Measurements from ENCODE around the gene OR10H1. TPM values are rescaled to one million over a fixed set of nuclear protein-coding genes. Genes with fewer than 3 reads are reported as not detected.
A peak's percentile ranks its signal among the peaks of the same experiment; 100 is the strongest.

The OR10H1 gene
- total and polyA plus RNA-seq, 9 of the 15 experiments (the other 6 are each of a cell fraction or from before 2014, with no cell fraction given): not detected

DNA sequence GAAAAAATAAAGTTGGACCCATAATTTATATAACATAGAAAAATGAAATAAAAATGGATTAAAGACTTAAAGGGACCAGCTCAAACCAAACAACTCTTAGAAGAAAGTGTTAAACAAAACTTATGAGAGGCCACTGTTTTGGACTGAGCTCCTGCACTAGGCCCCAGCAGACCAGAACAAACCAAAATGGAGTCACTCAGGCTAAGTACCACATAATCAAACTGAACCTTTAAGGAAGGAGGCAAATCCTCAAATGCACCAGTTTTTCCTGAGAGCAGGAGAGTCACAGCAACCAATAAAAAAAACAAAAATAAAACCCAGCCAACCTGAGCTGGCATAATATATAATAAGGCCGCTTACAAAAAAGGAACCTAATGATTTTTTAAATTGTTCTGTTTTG, 10.3 kb upstream of the OR10H1 start (continued):
- TF ChIP-seq ATF6 (CRISPR knock-in tag; IDR thresholded peaks at IDR 0.05) (no peak), NONO (IDR thresholded peaks at IDR 0.05; ENCODE audit: low read depth in 2 of 2, low read length in 1 of 2) (no peak), HIVEP1 (CRISPR knock-in tag; IDR thresholded peaks at IDR 0.05) (0 out of 2 replicates have a peak, but pooled peaks have one; percentile 44), FOXA3 (CRISPR knock-in tag; conservative IDR thresholded peaks at IDR 0.05 in 1 of 2, IDR thresholded peaks at IDR 0.05 in 1 of 2) (no peak), KAT2B (IDR thresholded peaks at IDR 0.05; ENCODE audit: low read depth, low read length) (no peak), CBFB (CRISPR knock-in tag; IDR thresholded peaks at IDR 0.05) (no peak), FOXK1 (CRISPR knock-in tag; IDR thresholded peaks at IDR 0.05; ENCODE audit: borderline replicate concordance) (no peak), SPI1 (IDR thresholded peaks at IDR 0.05; ENCODE audit: borderline replicate concordance, low read depth, low read length) (no peak), ZNF695 (CRISPR knock-in tag; IDR thresholded peaks at IDR 0.05) (no peak), MYC (IDR thresholded peaks at IDR 0.05; ENCODE audit: low read depth, low read length) (no peak), MYC (CRISPR knock-in tag; IDR thresholded peaks at IDR 0.05; ENCODE audit: borderline replicate concordance, low read depth) (0 out of 2 replicates have a peak, but pooled peaks have one; percentile 48), MTF1 (CRISPR knock-in tag; IDR thresholded peaks at IDR 0.05; ENCODE audit: borderline replicate concordance) (no peak), NR2C1 (IDR thresholded peaks at IDR 0.05) (no peak), NR2C1 (tag; IDR thresholded peaks at IDR 0.05) (peak; percentile 85), PREB (CRISPR knock-in tag; IDR thresholded peaks at IDR 0.05) (no peak), TARDBP (IDR thresholded peaks at IDR 0.05) (no peak), NCOA6 (IDR thresholded peaks at IDR 0.05) (no peak), NRF1 (conservative IDR thresholded peaks at IDR 0.05 in 1 of 2, IDR thresholded peaks at IDR 0.05 in 1 of 2) (no peak), SIN3B (IDR thresholded peaks at IDR 0.05; ENCODE audit: low read depth) (no peak), DDX20 (tag; IDR thresholded peaks at IDR 0.05; ENCODE audit: low read depth) (peak; percentile 94)
- TF ChIP-seq, protein P1, sequence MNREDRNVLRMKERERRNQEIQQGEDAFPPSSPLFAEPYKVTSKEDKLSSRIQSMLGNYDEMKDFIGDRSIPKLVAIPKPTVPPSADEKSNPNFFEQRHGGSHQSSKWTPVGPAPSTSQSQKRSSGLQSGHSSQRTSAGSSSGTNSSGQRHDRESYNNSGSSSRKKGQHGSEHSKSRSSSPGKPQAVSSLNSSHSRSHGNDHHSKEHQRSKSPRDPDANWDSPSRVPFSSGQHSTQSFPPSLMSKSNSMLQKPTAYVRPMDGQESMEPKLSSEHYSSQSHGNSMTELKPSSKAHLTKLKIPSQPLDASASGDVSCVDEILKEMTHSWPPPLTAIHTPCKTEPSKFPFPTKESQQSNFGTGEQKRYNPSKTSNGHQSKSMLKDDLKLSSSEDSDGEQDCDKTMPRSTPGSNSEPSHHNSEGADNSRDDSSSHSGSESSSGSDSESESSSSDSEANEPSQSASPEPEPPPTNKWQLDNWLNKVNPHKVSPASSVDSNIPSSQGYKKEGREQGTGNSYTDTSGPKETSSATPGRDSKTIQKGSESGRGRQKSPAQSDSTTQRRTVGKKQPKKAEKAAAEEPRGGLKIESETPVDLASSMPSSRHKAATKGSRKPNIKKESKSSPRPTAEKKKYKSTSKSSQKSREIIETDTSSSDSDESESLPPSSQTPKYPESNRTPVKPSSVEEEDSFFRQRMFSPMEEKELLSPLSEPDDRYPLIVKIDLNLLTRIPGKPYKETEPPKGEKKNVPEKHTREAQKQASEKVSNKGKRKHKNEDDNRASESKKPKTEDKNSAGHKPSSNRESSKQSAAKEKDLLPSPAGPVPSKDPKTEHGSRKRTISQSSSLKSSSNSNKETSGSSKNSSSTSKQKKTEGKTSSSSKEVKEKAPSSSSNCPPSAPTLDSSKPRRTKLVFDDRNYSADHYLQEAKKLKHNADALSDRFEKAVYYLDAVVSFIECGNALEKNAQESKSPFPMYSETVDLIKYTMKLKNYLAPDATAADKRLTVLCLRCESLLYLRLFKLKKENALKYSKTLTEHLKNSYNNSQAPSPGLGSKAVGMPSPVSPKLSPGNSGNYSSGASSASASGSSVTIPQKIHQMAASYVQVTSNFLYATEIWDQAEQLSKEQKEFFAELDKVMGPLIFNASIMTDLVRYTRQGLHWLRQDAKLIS (CRISPR knock-in tag; IDR thresholded peaks at IDR 0.05): no peak
- TF ChIP-seq, protein P2, sequence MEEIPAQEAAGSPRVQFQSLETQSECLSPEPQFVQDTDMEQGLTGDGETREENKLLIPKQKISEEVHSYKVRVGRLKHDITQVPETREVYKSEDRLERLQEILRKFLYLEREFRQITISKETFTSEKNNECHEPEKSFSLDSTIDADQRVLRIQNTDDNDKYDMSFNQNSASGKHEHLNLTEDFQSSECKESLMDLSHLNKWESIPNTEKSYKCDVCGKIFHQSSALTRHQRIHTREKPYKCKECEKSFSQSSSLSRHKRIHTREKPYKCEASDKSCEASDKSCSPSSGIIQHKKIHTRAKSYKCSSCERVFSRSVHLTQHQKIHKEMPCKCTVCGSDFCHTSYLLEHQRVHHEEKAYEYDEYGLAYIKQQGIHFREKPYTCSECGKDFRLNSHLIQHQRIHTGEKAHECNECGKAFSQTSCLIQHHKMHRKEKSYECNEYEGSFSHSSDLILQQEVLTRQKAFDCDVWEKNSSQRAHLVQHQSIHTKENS (CRISPR knock-in tag; IDR thresholded peaks at IDR 0.05): no peak
